Spleen (tissue), 7 donors: ENCODE data around the gene CLEC11A.

Experiments
- CTCF ChIP-seq, 11 experiments: fragments of 200-600 bp in 7 of 11; fragments of 450-650 bp in 4 of 11; sonication (generic) in 4 of 11; IDR thresholded peaks in 8 of 11; conservative IDR thresholded peaks in 3 of 11; 1 replicate in 7 of 11; 2 replicates in 4 of 11; pipeline versions ENCODE4 v1.4.0 to v1.8.0; 2016 to 2021; ENCODE audit warnings: antibody characterized with exemption in 11 of 11, inconsistent platforms in 4 of 11, mild to moderate bottlenecking in 1 of 11
- POLR2A ChIP-seq, 3 donors: fragments of 450-650 bp; IDR thresholded peaks; one replicate each; pipeline ENCODE4 v1.5.1; 2017; ENCODE audit warnings: antibody characterized with exemption in 3 of 3, mild to moderate bottlenecking in 1 of 3
- donor health status: DM: no; HTN: no; CAD: no; lungs with moderate emphysema.
- donor health status: DM: no; HTN: no; CAD: no.
- donor health status: DM: no; HTN: no; CAD: no.

- TF ChIP-seq POLR2A (IDR thresholded peaks at IDR 0.05) (no peak), CTCF (IDR thresholded peaks at IDR 0.05 in 8 of 11, conservative IDR thresholded peaks at IDR 0.05 in 3 of 11) (no peak)
These were observed 757 bp upstream of the CLEC11A start for GRCh38 chr19:50722201-50723013.
